Measurements from ENCODE around the gene NBEA. TPM values are rescaled to one million over a fixed set of nuclear protein-coding genes. Genes with fewer than 3 reads are reported as not detected.

The NBEA gene
- total and polyA plus RNA-seq, 2 experiments from 2014 or later, result 2.6 to 12.3 TPM

GRCh38 chr13:35342440-35342839 lies 400.4 kb downstream of the NBEA start:
- H3K9me2 ChIP-seq (replicated peaks; ENCODE audit: insufficient read depth), result no peaks in the 10 kb centered on the region
- TF ChIP-seq EZH2phosphoT487 (IDR thresholded peaks at IDR 0.05; ENCODE audit: low read depth, severe bottlenecking, unreplicated experiment) (no peak), CTCF (IDR thresholded peaks at IDR 0.05; ENCODE audit: poor library complexity) (no peak), EZH2 (IDR thresholded peaks at IDR 0.05; ENCODE audit: borderline replicate concordance) (no peak)
- H3K4me3 ChIP-seq, result no peak overlapping the region
- H3K9me3 ChIP-seq (ENCODE audit: low read depth), result no peaks in the 10 kb centered on the region
- no peaks in the 10 kb centered on the region for H4K20me1 ChIP-seq (ENCODE audit: insufficient read depth, poor library complexity, severe bottlenecking)
- no peak overlapping the region for H3K4me2 ChIP-seq
- H3K27me3 ChIP-seq, result no peaks in the 10 kb centered on the region
- H3K4me1 ChIP-seq (ENCODE audit: insufficient read depth), result no peaks in the 10 kb centered on the region
- H3K36me3 ChIP-seq (replicated peaks; ENCODE audit: insufficient read depth, low read depth), result no peaks in the 10 kb centered on the region
- H3K27ac ChIP-seq, result no peak overlapping the region
- 91% methylated on average over 1 of the region's 1 CpG for WGBS (ENCODE audit: low lambda C conversion rate, missing lambda C conversion rate)
- no peak overlapping the region for H2AFZ ChIP-seq
- no peaks in the 10 kb centered on the region for H3K79me2 ChIP-seq
- DNase-seq (ENCODE audit: low spot score), result no peak

- Histone ChIP-seq H3K79me2 (no peaks in the 10 kb centered on the region), H3K4me3 (no peak overlapping the region), H3K27me3 (no peaks in the 10 kb centered on the region), H3K4me2 (no peak overlapping the region), H4K20me1 (ENCODE audit: insufficient read depth, poor library complexity, severe bottlenecking) (no peaks in the 10 kb centered on the region), H3K36me3 (replicated peaks; ENCODE audit: insufficient read depth, low read depth) (no peaks in the 10 kb centered on the region), H3K9me3 (ENCODE audit: low read depth) (no peaks in the 10 kb centered on the region), H3K27ac (no peak overlapping the region), H3K4me1 (ENCODE audit: insufficient read depth) (no peaks in the 10 kb centered on the region), H3K9me2 (replicated peaks; ENCODE audit: insufficient read depth) (no peaks in the 10 kb centered on the region), H2AFZ (no peak overlapping the region)
- DNase-seq (ENCODE audit: low spot score), result no peak
- TF ChIP-seq EZH2 (IDR thresholded peaks at IDR 0.05; ENCODE audit: borderline replicate concordance) (no peak), EZH2phosphoT487 (IDR thresholded peaks at IDR 0.05; ENCODE audit: low read depth, severe bottlenecking, unreplicated experiment) (no peak), CTCF (IDR thresholded peaks at IDR 0.05; ENCODE audit: poor library complexity) (no peak)
- WGBS (ENCODE audit: low lambda C conversion rate, missing lambda C conversion rate), result 99% methylated on average over 3 of the region's 3 CpGs
Observed at GRCh38 chr13:35343417-35343816, 401.3 kb downstream of the NBEA start.

GRCh38 chr13:35345992-35346391 lies 403.9 kb downstream of the NBEA start:
- no peaks in the 10 kb centered on the region for H3K4me1 ChIP-seq (ENCODE audit: insufficient read depth)
- no peaks in the 10 kb centered on the region for H3K36me3 ChIP-seq (replicated peaks; ENCODE audit: insufficient read depth, low read depth)
- H3K27me3 ChIP-seq, result no peaks in the 10 kb centered on the region
- WGBS (ENCODE audit: low lambda C conversion rate, missing lambda C conversion rate), result 75% methylated on average over 2 of the region's 2 CpGs
- H3K9me2 ChIP-seq (replicated peaks; ENCODE audit: insufficient read depth), result no peaks in the 10 kb centered on the region
- TF ChIP-seq EZH2 (IDR thresholded peaks at IDR 0.05; ENCODE audit: borderline replicate concordance) (no peak), EZH2phosphoT487 (IDR thresholded peaks at IDR 0.05; ENCODE audit: low read depth, severe bottlenecking, unreplicated experiment) (no peak), CTCF (IDR thresholded peaks at IDR 0.05; ENCODE audit: poor library complexity) (no peak)
- H3K4me2 ChIP-seq, result no peak overlapping the region
- H4K20me1 ChIP-seq (ENCODE audit: insufficient read depth, poor library complexity, severe bottlenecking), result no peaks in the 10 kb centered on the region
- DNase-seq (ENCODE audit: low spot score), result no peak
- H3K9me3 ChIP-seq (ENCODE audit: low read depth), result no peaks in the 10 kb centered on the region
- no peak overlapping the region for H3K4me3 ChIP-seq
- no peak overlapping the region for H3K27ac ChIP-seq
- H2AFZ ChIP-seq, result no peak overlapping the region
- no peaks in the 10 kb centered on the region for H3K79me2 ChIP-seq

- no peak for DNase-seq (ENCODE audit: low spot score)
- Histone ChIP-seq H3K9me3 (ENCODE audit: low read depth) (no peaks in the 10 kb centered on the region), H3K36me3 (replicated peaks; ENCODE audit: insufficient read depth, low read depth) (no peaks in the 10 kb centered on the region), H3K79me2 (no peaks in the 10 kb centered on the region), H3K27me3 (no peaks in the 10 kb centered on the region), H3K4me2 (no peak overlapping the region), H4K20me1 (ENCODE audit: insufficient read depth, poor library complexity, severe bottlenecking) (no peaks in the 10 kb centered on the region), H2AFZ (no peak overlapping the region), H3K4me1 (ENCODE audit: insufficient read depth) (no peaks in the 10 kb centered on the region), H3K27ac (no peak overlapping the region), H3K9me2 (replicated peaks; ENCODE audit: insufficient read depth) (no peaks in the 10 kb centered on the region), H3K4me3 (no peak overlapping the region)
- WGBS (ENCODE audit: low lambda C conversion rate, missing lambda C conversion rate), result 62% methylated on average over 4 of the region's 4 CpGs
- TF ChIP-seq EZH2phosphoT487 (IDR thresholded peaks at IDR 0.05; ENCODE audit: low read depth, severe bottlenecking, unreplicated experiment) (no peak), EZH2 (IDR thresholded peaks at IDR 0.05; ENCODE audit: borderline replicate concordance) (no peak), CTCF (IDR thresholded peaks at IDR 0.05; ENCODE audit: poor library complexity) (no peak)
Observed at GRCh38 chr13:35346494-35346893, 404.4 kb downstream of the NBEA start.

All from hepatocyte (in vitro differentiated cells).